Thoracic aorta endothelial cell (primary cell): ENCODE data around the gene KIF13A. TPM values are rescaled to one million over a fixed set of nuclear protein-coding genes. Genes with fewer than 3 reads are reported as not detected.

Experiments used
- small RNA-seq: library from RNA; depleted of rRNA; stranded (forward); fragments of <200 nt; gene quantifications from one replicate; pipeline ENCODE3, GENCODE V24; 2012
- total RNA-seq: library from RNA; depleted of rRNA; stranded (reverse); fragments of >200 nt; gene quantifications from 2 replicates; pipeline ENCODE4 v1.2.3, GENCODE V29; 2012

KIF13A gene
- total RNA-seq: 71.7 and 80.5 TPM in 2 replicates

DNA sequence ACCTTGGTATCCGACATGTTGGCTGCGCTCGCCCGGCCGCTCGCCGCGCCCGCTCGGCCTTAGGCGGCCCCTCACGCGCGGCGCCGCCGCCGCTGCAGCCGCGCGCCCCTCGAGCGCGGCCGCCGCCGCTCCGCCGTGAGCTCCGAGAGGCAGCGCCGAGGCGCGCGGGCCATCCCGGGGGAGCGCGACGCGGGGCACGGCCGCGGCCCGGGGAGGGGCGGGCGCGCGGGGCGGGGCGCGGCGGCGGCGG is at the start of gene KIF13A:
KIF13A (minus strand) TSS at position 189 of the 250 bp plus-strand sequence; CDS start at position 17, 172 bp downstream.

Small RNAs within 50 kb of the gene (small RNA-seq; reads per million reads assigned to genes)
- not detected for gene RF00019
- gene RNA5SP204: 4.0 reads per million, percentile 75 among the genes with 10 or more reads in this experiment

Other genes starting within 250 kb of the KIF13A start
- gene NHLRC1, start 135.0 kb upstream of the KIF13A start, total RNA-seq: 1.2 and 2.3 TPM in 2 replicates
- 16.8 and 18.1 TPM in 2 replicates for gene TPMT, start 167.4 kb upstream of the KIF13A start, total RNA-seq
- gene KDM1B, start 167.8 kb upstream of the KIF13A start, total RNA-seq: 12.4 and 13.2 TPM in 2 replicates